Measurements from ENCODE around the gene RAMAC. TPM values are rescaled to one million over a fixed set of nuclear protein-coding genes. Genes with fewer than 3 reads are reported as not detected.

The RAMAC gene
- total and polyA plus RNA-seq, 2 of the 4 experiments (the other 2 are of a cell fraction) = 23.6 to 29.6 TPM

- ChIA-PET CTCF (no interaction called here), POLR2A (ENCODE audit: unreplicated experiment) (interaction anchor here (0.6 kb wide), 1 partner anchor 9 kb away, joined by 9 read pairs; no protein-coding TSS in a partner anchor)
- H2AFZ ChIP-seq (replicated peaks; ENCODE audit: low read length, poor library complexity) = no peak overlapping the region
- no peak overlapping the region for H3K27ac ChIP-seq (ENCODE audit: insufficient read depth, low read length)
- no peak overlapping the region for H4K5ac ChIP-seq (ENCODE audit: low read depth, low read length)
- dilution Hi-C loops (cut with HindIII; ENCODE audit: low sequenced_read_pairs, unreplicated experiment) = no loop called here
- intact Hi-C loops (cut with micrococcal nuclease) = no loop called here
- H3K9me1 ChIP-seq (ENCODE audit: insufficient read depth, low read length) = no peaks in the 10 kb centered on the region
- H3K18ac ChIP-seq (ENCODE audit: low read depth, low read length) = no peak overlapping the region
- no peak overlapping the region for H3K4me2 ChIP-seq (ENCODE audit: low read depth, low read length)
- in situ Hi-C loops (cut with MboI; ENCODE audit: low sequenced_read_pairs) = no loop called here
- H3K4me3 ChIP-seq (ENCODE audit: insufficient read depth, low read depth, low read length) = no peak overlapping the region
- H2BK20ac ChIP-seq (ENCODE audit: low read depth, low read length) = no peak overlapping the region
- peaks cover 27 to 44% of the 10 kb centered on the region in 2 experiments for H3K79me1 ChIP-seq (ENCODE audit: low read depth in 1 of 2, low read length in 2 of 2)
- H3K27me3 ChIP-seq (ENCODE audit: control insufficient read depth, insufficient read depth, low read length) = no peaks in the 10 kb centered on the region
- no peak overlapping the region for H3K23ac ChIP-seq (ENCODE audit: low read depth, low read length)
- DNase-seq (no peak), ATAC-seq (ENCODE audit: low read depth) (no peak)
- no peak overlapping the region for H4K8ac ChIP-seq (ENCODE audit: low read depth in 2 of 2, low read length in 2 of 2)
- H3K4me1 ChIP-seq (ENCODE audit: control insufficient read depth, insufficient read depth, low read length) = no peaks in the 10 kb centered on the region
- H3K9ac ChIP-seq (ENCODE audit: low read depth, low read length) = no peak overlapping the region
- H4K20me1 ChIP-seq (ENCODE audit: insufficient read depth, low read length) = peaks cover 47% of the 10 kb centered on the region
- H3K9me3 ChIP-seq (ENCODE audit: control insufficient read depth, insufficient read depth, low read length) = no peaks in the 10 kb centered on the region
- no peak overlapping the region for H2AK9ac ChIP-seq (replicated peaks; ENCODE audit: low read depth, low read length, poor library complexity)
- H3K36me3 ChIP-seq (ENCODE audit: control insufficient read depth, insufficient read depth, low read length) = peaks cover 20% of the 10 kb centered on the region
- H2BK5ac ChIP-seq (ENCODE audit: low read depth, low read length, poor library complexity, severe bottlenecking) = no peak overlapping the region
- no peak overlapping the region for H3K56ac ChIP-seq (ENCODE audit: extremely low read depth, insufficient read depth, low read length)
- no peak overlapping the region for H2AK5ac ChIP-seq (ENCODE audit: low read depth, low read length)
- no peak overlapping the region for H3K14ac ChIP-seq (replicated peaks; ENCODE audit: low read depth, low read length)
- no CpG with 5 or more reads among the region's 6 CpGs for WGBS, 2 experiments (ENCODE audit: extremely low coverage in 2 of 2, insufficient read length in 1 of 2)
- no peak for TF ChIP-seq POLR2A (IDR thresholded peaks at IDR 0.05; ENCODE audit: low read depth, low read length)
- TF ChIP-seq FOS (IDR thresholded peaks at IDR 0.05; ENCODE audit: low read depth, low read length) = no peak
- TF ChIP-seq CTCF (conservative IDR thresholded peaks at IDR 0.05; ENCODE audit: low read depth, low read length) = no peak
- TF ChIP-seq SMC3 (IDR thresholded peaks at IDR 0.05; ENCODE audit: low read depth, low read length) = no peak
- TF ChIP-seq RCOR1 (IDR thresholded peaks at IDR 0.05; ENCODE audit: insufficient replicate concordance, low read length) = no peak
- TF ChIP-seq RFX5 (IDR thresholded peaks at IDR 0.05; ENCODE audit: low read depth, low read length) = no peak
- no peak for TF ChIP-seq MAZ (IDR thresholded peaks at IDR 0.05; ENCODE audit: borderline replicate concordance, low read depth, low read length)
- TF ChIP-seq MAFK (IDR thresholded peaks at IDR 0.05; ENCODE audit: low read depth, low read length) = no peak
- no peak for TF ChIP-seq ELK1 (IDR thresholded peaks at IDR 0.05; ENCODE audit: borderline replicate concordance, low read depth, low read length)
- H2BK120ac ChIP-seq (ENCODE audit: low read depth, low read length) = no peak overlapping the region
- no TSS peak for BruUV-seq (replicated peaks)
- no peak overlapping the region for H4K91ac ChIP-seq (ENCODE audit: insufficient read depth, low read depth, low read length)
- H3K4ac ChIP-seq (ENCODE audit: low read depth, low read length) = no peak overlapping the region
- no peak overlapping the region for H2BK15ac ChIP-seq (ENCODE audit: low read depth, low read length)
Measured at GRCh38 chr15:83036253-83036652, 50.2 kb downstream of the RAMAC start.
